Measurements from ENCODE around the gene R3HDM1.
"Not testable (repeated sequence)": the region's sequence is repeated elsewhere in the genome, so short reads cannot be mapped to it uniquely, and the experiment has no call there.

Gene R3HDM1

GRCh38 chr2:135581282-135581681, 50.0 kb downstream of the R3HDM1 start:
- no peak for DNase-seq

DNA sequence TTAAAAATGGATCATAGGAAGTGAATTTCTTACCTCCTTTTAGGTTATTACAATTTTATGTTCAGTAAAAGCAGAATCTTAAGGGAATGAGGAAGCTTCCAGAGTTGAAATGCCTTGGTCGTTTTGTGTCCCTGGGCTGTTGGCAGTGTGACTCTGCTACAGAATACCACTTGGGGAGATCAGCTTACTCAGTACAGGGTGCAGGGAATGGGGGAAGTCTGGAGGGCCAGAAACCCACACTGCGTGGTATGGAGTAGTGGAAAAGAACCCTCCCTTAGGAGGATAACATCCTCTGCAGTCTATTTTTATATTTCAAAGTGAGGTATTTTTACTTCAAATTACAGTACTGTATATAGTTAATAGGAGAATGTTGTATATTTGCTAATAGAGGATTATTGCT, 51.1 kb downstream of the R3HDM1 start:
- DNase-seq, result no peak

DNA sequence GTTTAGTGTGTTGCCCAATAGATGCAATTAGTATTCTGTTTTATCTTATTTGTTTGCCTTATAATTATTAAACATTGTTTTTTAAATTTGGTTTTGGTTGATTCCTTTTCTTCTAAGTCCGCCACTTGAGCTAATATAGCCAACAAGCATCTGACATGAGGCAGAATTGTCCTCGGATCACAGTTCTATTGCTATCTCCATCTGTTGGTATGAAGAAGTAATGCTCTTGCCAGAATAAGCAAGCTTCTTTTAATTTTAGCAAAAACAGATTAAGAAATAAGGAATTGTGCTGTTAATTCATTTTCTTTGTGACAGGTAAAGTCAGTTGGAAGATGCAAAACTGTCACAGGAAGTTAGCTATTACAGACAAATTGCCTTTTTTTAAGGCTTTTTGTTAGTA, 54.3 kb downstream of the R3HDM1 start:
- no peak for DNase-seq

GRCh38 chr2:135586148-135586547, 54.9 kb downstream of the R3HDM1 start:
- no peak for DNase-seq

DNA sequence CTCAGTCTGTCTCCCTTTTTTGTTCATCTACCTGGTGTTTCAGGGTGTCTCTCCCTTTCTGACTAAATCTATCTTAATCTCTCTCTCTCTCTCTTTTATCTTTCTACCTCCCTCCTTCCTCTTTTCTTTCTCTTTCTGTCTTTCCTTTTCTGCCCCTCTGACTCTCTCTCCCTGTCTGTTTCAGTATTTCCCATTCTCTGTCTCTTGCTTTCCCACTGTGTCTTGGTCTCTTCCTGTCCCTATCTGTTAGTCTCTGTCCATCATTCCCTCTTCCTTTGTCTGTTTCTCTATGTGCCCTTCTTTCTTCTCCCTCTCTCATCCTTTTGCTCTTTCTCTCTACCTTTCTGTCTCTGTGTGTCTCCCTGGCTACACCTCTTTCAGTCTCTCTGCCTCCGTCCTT, 56.7 kb downstream of the R3HDM1 start:
- DNase-seq, result no peak

- no peak for DNase-seq
Measured at GRCh38 chr2:135590619-135591260, 59.5 kb downstream of the R3HDM1 start.

- DNase-seq, result peak; percentile 6
Measured at GRCh38 chr2:135600915-135601314, 69.6 kb downstream of the R3HDM1 start.

DNA sequence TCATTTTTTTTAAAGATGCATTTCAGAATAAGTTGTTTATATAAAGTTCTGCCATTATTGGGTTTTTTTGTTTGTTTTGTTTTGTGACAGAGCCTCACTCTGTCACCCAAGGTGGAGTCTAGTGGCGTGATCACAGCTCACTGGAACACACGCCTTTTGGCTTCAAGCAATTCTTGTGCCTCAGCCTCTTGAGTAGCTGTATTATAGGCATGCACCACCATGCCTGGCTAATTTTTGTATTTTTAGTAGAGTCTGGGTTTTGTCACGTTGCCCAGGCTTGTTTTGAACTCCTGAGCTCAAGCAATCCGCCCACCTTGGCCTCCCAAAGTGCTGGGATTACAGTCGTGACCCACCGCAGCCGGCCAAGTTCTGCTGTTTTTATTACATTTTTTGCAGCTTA, 72.3 kb downstream of the R3HDM1 start:
- DNase-seq, result no peak

GRCh38 chr2:135607561-135607960, 76.3 kb downstream of the R3HDM1 start:
- no peak for DNase-seq

DNA sequence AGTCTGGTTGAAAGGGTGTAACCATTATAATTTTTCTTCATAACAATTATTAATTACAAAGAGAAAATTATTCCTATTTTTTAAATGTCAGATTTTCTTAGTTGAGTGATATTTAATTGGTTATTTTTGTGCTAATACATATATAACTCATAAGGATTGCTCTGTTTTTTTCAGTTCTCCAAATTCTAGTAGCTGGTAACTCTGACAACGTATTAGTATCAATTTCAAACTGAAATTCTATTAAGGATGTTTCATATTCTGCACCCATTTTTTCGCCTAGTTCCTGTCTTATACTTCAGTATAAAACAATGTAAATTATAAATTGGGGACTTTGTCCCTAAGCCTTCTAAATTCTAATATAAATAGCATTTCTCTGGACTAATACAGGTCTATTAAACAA, 81.0 kb downstream of the R3HDM1 start:
- no peak for DNase-seq

DNA sequence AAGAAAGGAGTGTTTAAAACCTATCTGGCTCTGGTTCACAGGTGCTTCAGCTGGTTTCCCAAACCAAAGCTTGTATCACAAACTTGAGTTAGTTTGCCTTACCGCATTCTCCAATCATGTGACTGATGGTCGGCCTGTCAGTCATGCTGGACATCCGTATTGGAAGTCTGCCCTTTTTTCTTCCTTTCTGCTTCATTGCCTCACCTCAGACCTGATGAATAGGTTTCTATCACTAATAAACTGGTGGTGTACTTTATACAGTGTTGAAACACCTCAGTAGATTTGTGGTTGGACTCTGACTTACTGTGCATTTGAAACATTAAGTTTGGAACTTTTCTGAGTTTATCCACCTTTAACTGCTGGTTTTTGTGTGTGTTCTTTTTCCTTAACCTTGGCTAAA, 84.1 kb downstream of the R3HDM1 start:
- no peak for DNase-seq

- DNase-seq, result no peak
Measured at GRCh38 chr2:135617501-135618015, 86.3 kb downstream of the R3HDM1 start.

DNA sequence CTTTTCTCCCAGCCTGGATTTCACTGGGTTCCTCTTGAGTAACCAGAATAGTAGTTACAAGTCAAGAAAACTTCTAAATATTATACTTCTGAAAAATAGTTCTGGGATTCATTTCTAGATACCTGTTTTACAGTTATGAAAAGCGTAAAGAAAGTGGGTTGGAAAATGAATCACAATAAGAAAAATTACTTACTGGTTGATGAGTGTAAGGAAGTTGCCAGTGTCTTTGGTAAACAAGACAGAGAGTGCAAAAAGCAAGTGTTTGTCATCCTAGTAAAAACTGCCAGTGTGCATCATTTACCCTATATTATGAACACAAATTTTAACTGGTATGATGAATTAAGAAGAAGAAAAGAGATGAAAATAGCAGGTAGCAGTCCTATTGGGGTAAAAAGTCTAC, 88.9 kb downstream of the R3HDM1 start:
- DNase-seq, result no peak

DNA sequence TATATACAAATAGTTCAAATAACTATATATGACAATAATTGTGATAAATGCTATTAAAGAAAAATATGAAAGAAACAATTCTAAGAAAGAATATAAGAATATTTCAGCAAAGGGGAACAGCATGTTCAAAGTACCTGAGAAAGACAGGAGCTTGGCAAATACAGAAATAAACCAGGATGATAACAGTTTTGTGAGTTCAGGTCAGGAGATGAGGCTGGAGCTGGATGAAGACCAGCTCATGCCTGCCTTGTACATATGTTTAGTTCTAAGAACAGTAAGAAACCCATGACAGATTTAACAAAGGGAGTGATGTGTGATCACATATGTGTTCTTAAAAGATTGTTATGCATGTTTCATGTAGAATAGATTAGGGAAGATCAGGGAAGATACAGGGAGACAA, 98.2 kb downstream of the R3HDM1 start:
- DNase-seq, result no peak

- not testable (repeated sequence) for DNase-seq
Measured at GRCh38 chr2:135630034-135630433, 98.8 kb downstream of the R3HDM1 start.

GRCh38 chr2:135630488-135630887, 99.2 kb downstream of the R3HDM1 start:
- no peak for DNase-seq

DNA sequence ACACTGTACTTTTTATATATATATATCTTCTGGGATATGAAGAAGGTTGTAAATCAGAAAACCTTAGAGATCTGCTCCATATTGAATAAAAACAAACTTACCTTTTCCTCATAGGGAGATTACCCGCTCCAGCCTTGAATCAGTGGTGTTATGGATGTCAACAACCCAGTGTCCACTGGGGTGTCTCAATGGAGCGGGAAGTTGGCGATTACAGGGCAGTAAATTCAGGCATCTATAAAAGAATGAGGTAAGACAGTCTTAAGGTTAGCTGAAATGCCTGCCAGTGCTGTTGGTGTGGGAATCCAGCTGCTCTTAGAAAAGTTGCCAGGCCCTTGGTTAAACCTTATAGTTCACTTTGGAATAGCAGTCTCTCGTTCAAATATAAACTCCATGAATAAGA, 102.3 kb downstream of the R3HDM1 start:
- DNase-seq, result no peak

- no peak for DNase-seq
Measured at GRCh38 chr2:135635212-135635835, 104.0 kb downstream of the R3HDM1 start.

DNA sequence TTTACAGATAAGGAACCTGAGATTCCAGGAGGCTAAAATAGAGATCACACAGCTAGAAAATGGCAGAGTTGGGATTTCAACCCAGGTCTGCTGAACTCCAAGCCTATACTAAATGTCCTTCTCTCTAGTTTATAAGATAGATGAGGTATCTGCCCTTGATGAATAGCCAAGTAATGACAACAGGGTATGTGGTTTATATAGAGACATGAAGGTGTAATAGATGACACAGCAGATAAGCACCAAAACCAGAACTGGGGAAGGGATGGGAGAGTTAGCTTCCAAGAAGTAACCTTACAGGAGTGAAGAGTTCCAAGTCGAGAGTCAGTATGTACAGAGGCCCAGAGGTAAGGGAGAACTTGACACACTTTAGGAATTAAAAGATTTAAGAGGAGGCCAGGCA, 105.7 kb downstream of the R3HDM1 start:
- DNase-seq, result no peak

- DNase-seq, result no peak
Measured at GRCh38 chr2:135637456-135638087, 106.3 kb downstream of the R3HDM1 start.

DNA sequence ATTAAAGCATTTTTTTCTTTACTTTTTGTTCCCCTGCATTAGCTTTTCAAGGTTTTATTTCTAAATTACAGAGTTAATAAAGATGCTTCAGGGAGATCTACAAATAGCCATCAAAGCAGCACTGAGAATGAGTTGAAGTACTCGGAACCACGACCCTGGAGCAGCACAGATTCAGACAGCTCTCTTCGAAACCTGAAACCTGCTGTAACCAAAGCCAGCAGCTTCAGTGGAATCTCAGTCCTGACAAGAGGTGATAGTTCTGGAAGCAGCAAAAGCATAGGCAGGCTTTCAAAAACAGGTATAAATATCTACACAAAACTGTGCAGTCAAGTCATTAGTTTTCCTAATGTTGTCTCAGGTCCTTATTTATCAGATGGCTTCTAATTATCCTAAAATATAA, 107.5 kb downstream of the R3HDM1 start:
- no peak for DNase-seq

GRCh38 chr2:135641156-135642068, 110.1 kb downstream of the R3HDM1 start:
- DNase-seq, result no peak

All from suppressor macrophage treated with lipopolysaccharide for 4 hours (primary cell).